GM18498 (cell line): Measurements from ENCODE around the gene SGSM2.

ENCODE experiments used
- ATAC-seq: cut with Tn5 transposase; IDR thresholded peaks from one replicate; pipeline ENCODE4 v1.9.1; 2021; ENCODE audit warnings: mild to moderate bottlenecking, moderate library complexity; ENCODE audit not compliant: unreplicated experiment

SGSM2 gene

DNA sequence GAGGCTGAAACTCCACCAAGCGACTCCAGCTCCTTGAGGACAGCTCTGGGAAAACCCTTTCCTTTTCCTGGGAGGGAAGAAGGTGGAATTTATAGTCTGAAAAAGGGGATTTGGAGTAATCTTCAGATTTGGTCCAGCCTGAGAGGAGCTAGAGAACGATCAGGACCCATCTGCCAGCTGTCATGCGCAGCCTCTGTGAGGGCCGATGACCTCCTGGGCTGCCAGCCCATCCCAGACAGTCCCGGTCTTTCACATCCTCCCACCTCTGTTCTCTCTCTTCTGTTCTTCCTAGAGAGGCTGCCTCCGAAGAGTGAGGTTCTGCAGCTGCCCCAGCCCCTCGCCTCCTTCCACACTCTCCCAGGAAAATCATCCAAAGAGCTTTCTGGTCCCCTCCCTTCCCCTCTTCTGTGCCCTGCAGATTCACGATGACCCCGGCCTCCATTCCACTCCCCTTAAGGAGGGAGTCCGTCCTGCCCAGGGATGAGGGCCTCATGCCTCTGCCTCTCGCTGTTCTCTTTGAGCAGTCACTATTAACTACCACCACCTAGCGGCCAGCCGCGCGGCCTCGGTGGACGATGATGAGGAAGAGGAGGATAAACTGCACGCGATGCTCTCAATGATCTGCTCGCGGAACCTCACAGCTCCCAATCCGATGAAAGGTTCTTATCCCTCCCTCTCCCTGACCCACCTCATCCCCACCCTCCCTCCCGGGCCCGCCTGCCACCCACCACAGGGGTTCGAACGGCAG lies 29.6 kb downstream of the SGSM2 start:
- ATAC-seq, result no peak

- no peak for ATAC-seq
These were observed 31.1 kb downstream of the SGSM2 start for GRCh38 chr17:2368359-2368758.

DNA sequence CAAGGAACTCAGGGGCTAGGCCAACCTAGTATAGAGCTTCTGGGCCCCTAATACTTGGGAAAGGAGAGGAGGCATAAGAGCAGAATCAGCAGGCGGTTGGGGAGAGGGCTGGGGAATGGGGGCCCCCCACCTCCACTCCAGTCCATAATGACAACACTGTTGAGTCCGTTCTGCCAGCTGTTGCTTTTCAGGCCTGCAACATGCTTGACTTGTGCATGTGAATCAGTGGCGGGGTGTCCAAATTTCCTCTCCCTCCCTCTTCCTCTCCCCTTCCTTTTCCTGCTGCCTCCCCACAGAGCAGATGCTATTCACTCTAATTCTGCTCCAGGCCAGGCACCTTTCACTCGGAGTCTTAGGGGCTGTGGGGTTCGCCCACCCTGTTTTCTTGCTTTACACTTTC lies 31.7 kb downstream of the SGSM2 start:
- ATAC-seq, result no peak

GRCh38 chr17:2369551-2370210 lies 32.4 kb downstream of the SGSM2 start:
- no peak for ATAC-seq

DNA sequence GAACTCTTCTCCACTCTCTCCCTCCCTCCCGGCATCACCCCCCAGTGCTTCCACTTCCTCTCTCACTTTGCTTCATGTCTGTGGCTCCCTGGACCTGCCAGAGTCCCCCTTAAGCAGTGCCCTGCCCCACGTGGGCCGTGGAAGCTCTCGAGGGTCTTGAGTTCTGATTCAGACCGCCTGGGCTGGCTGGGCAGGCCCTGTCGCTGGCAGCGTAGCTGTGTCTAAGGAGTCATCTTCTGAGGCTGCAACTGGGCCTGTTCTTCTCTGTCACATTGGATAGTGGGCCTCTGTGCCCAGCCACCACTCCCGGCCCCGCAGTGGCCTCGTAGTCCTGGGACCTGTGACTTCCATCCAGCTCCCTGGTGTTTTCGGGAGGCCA lies 32.9 kb downstream of the SGSM2 start:
- ATAC-seq, result no peak

GRCh38 chr17:2371183-2372130 lies 34.2 kb downstream of the SGSM2 start:
- ATAC-seq, result no peak

DNA sequence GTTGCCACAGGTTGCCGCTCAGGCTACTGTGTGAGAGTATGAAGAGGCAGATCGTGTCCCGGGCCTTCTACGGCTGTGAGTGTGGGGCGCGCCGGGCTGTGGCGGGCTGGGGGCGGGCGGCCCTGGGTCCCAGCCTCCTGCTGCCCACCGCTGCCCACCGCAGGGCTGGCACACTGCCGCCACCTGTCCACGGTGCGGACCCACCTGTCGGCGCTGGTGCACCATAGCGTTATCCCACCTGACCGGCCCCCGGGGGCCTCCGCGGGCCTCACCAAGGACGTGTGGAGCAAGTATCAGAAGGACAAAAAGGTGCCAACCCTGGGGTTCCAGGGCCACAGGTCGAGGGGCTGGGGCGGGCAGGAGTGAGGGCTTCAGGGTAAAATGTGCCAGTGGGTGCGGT lies 34.9 kb downstream of the SGSM2 start:
- ATAC-seq, result no peak

DNA sequence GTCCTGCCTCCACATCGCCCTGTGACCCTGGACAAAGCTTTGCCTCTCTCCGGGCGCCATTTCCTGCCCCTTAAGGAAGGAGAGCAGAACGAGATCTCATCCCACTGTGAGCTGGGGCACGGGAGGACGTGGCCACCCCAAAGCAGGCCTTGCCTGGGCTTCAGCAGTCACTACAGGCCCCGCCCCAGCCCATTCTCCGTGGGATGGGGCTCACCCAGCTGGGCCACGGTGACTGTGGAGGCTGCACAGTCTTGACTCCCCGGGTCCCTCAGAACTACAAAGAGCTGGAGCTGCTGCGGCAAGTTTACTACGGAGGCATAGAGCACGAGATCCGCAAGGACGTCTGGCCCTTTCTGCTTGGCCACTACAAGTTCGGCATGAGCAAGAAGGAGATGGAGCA lies 35.4 kb downstream of the SGSM2 start:
- no peak for ATAC-seq

DNA sequence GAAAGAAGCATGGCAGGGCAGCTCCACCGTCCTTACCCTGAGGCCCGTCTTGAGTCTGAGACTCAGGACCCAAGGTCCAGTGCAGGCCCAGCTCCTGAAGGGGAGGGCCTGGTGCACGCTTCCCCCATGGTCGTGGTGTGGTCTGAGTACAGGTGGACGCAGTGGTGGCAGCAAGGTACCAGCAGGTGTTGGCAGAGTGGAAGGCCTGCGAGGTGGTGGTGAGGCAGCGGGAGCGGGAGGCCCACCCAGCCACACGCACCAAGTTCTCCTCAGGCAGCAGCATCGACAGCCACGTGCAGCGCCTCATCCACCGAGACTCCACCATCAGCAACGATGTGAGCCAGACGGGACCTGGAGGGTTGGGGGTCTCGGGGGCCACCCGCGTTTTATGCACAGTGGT lies 35.9 kb downstream of the SGSM2 start:
- ATAC-seq, result no peak

GRCh38 chr17:2374549-2375285 lies 37.4 kb downstream of the SGSM2 start:
- no peak for ATAC-seq

- no peak for ATAC-seq
These were observed 38.1 kb downstream of the SGSM2 start for GRCh38 chr17:2375406-2375805.

- ATAC-seq, result no peak
These were observed 38.8 kb downstream of the SGSM2 start for GRCh38 chr17:2376107-2376506.

GRCh38 chr17:2377659-2378058 lies 40.4 kb downstream of the SGSM2 start:
- ATAC-seq, result no peak

DNA sequence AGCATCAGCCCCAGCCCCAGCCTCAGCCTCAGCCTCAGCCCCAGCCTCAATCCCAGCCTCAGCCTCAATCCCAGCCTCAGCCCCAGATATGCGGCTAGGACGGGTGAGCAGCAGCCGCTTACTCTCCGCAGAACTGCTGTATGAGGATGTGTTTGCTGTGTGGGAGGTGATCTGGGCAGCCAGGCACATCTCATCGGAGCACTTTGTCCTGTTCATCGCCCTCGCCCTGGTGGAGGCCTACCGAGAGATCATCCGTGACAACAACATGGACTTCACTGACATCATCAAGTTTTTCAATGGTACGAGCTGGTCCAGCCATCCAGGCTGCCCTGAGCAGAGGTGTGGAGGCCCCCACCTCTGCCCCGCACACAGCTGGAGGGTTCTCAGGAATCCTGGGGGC lies 41.6 kb downstream of the SGSM2 start:
- no peak for ATAC-seq

DNA sequence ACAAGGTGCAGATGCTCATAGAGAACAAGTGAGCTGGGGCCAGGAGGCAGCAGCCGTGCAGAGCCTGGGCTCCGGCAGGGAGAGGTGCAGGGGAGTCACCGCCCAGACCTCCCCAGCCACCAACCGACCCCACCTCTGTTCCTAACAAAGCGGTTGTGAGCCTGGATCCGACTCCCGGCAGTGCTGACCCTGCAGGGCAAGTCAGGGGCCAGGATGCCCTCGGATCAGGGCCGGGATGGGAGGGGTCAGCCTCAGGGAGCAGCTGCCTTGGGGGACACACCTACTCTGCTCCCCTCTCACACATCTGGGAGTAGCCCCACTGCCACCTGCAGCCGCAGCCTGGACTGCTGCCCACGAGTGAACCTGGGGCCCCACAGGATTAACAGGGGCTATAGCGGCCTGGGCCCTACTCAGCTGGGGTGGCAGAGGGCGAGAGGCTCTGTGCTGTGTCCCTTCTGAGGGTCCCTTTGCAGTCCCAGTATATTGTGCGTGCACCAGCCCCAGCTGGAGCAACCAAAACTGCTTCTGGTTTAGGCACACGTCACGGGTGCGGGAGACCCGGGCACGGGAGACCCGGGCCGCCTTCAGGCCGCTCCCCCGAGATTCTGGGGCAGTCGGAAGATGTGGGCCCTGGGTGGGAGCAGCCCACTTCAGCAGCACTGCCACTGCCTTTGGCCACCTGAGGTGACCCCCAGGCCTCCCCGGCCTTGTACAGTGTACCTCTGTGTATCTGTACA lies 42.4 kb downstream of the SGSM2 start:
- no peak for ATAC-seq

DNA sequence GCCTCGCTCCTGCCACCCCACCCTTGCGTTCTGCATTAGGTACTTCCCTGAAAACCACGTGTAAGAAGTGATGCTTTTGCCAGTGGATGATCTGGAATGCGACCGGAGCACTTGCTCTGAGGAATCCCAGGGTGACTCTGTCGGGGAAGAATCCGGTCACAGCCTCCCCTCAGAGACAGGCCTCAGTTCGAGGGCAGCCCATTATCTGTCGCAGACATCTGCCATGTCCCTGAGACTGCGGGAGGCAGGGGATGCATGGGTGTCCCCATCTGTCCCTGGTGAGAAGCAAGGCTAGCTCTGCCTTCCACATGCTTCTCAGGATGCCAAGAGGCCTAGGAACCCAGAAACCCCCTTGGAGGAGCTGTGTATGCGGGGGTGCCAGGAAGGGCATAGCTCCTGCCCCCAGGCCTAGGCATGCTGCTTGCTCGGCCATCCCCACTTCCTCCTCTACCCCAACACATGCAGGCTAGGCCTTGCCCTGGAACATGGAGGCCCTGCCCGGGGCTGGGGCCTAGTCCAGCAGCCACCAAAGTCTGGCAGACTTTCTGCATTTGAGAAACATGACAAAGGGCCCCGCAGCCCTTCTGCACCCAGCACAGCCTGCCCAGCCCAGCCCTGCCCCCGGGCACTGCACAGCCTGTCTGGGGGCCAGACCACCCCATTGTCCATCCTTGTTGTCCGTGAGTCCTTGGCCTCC lies 43.1 kb downstream of the SGSM2 start:
- ATAC-seq, result no peak

DNA sequence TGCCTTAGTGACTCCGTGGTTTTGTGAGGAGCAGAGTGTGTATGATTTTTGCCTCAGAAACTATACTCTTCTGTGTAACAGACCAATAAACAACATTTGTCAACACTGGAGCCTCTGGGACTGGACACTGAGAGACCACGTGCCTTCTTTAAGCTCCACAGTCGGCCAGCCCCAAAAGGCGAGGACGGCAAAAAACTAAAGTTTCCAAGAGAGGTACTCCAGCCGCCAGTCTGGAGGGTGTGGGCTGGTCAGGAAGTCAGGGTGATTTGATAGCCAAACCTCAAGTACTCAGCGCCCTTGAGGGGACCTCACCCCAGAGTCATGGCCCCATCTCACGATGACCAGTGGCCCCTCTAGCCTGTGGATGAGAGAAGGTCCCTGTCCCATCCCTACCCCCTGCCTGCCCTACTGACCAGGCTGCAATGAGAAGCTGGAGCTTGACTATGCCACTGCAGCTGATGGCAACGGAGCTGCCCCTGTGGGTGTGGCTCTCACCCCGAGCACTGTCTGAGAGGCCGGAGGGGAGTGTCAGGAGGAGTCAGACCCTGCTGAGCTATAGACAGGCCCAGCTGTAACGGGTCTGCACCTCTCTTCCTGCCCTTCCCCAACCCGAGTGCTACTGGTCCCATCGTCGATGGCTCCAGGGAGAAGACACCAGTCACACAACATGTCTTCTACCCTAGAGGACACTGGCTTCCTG lies 43.8 kb downstream of the SGSM2 start:
- ATAC-seq, result no peak

GRCh38 chr17:2383628-2384167 lies 46.4 kb downstream of the SGSM2 start:
- ATAC-seq, result no peak
